Measurements from ENCODE around the gene FAM13C. TPM values are rescaled to one million over a fixed set of nuclear protein-coding genes. Genes with fewer than 3 reads are reported as not detected.

Gene FAM13C
- total RNA-seq, 1 experiment from 2014 or later, result not detected

DNA sequence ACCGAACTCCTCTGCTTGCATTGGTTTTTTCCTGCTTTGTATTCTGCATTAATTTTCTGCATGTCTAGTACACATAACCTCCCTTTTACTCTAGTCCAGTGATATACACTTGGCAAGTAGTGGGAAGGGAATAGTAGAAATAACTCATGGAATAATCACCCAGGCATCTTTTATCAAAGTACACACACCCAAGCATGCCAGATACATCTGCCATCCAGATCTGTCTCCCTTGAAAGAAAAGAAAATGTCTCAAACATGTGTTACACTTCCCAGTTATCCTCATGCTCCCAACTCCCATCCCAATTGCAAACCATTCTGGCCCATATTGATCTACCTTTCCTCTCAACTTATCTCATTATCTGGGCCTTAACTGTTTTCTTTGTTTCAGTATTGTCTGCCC, 106.9 kb downstream of the FAM13C start:
- no peaks in the 10 kb centered on the region for H3K9me3 Mint-ChIP-seq (ENCODE audit: unreplicated experiment)
- DNase-seq (ENCODE audit: unreplicated experiment), result no peak
- POLR2A ChIA-PET, result no interaction called here
- H3K27ac Mint-ChIP-seq (ENCODE audit: low read depth, unreplicated experiment), result no peak overlapping the region
- intact Hi-C loops (cut with micrococcal nuclease), result no loop called here
- H3K27me3 Mint-ChIP-seq (ENCODE audit: insufficient read depth, unreplicated experiment), result peaks cover 66% of the 10 kb centered on the region
- TF ChIP-seq, protein P1, sequence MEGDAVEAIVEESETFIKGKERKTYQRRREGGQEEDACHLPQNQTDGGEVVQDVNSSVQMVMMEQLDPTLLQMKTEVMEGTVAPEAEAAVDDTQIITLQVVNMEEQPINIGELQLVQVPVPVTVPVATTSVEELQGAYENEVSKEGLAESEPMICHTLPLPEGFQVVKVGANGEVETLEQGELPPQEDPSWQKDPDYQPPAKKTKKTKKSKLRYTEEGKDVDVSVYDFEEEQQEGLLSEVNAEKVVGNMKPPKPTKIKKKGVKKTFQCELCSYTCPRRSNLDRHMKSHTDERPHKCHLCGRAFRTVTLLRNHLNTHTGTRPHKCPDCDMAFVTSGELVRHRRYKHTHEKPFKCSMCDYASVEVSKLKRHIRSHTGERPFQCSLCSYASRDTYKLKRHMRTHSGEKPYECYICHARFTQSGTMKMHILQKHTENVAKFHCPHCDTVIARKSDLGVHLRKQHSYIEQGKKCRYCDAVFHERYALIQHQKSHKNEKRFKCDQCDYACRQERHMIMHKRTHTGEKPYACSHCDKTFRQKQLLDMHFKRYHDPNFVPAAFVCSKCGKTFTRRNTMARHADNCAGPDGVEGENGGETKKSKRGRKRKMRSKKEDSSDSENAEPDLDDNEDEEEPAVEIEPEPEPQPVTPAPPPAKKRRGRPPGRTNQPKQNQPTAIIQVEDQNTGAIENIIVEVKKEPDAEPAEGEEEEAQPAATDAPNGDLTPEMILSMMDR (IDR thresholded peaks at IDR 0.05; ENCODE audit: unreplicated experiment), result no peak
- no peaks in the 10 kb centered on the region for H3K36me3 Mint-ChIP-seq (ENCODE audit: insufficient read depth, unreplicated experiment)
- BruUV-seq (replicated peaks), result no TSS peak
- CTCF ChIA-PET, result no interaction called here
- no peak overlapping the region for H3K4me3 Mint-ChIP-seq (ENCODE audit: unreplicated experiment)
- H3K4me1 Mint-ChIP-seq (ENCODE audit: insufficient read depth, unreplicated experiment), result no peaks in the 10 kb centered on the region

GRCh38 chr10:59252491-59252890, 109.9 kb downstream of the FAM13C start:
- Mint-ChIP-seq H3K36me3 (ENCODE audit: insufficient read depth, unreplicated experiment) (no peaks in the 10 kb centered on the region), H3K9me3 (ENCODE audit: unreplicated experiment) (no peaks in the 10 kb centered on the region), H3K4me3 (ENCODE audit: unreplicated experiment) (no peak overlapping the region), H3K4me1 (ENCODE audit: insufficient read depth, unreplicated experiment) (no peaks in the 10 kb centered on the region), H3K27me3 (ENCODE audit: insufficient read depth, unreplicated experiment) (peaks cover 66% of the 10 kb centered on the region), H3K27ac (ENCODE audit: low read depth, unreplicated experiment) (no peak overlapping the region)
- TF ChIP-seq, protein P1 (IDR thresholded peaks at IDR 0.05; ENCODE audit: unreplicated experiment), result no peak
- intact Hi-C loops (cut with micrococcal nuclease), result no loop called here
- ChIA-PET CTCF (interaction anchor here (0.6 to 1.6 kb wide), 3 partner anchors 205 to 327 kb away, joined by 3 to 4 read pairs (median 3); no protein-coding TSS in a partner anchor), POLR2A (interaction anchor here (0.6 kb wide), 1 partner anchor 72 kb away, joined by 3 read pairs; no protein-coding TSS in a partner anchor)
- BruUV-seq (replicated peaks), result no TSS peak
- DNase-seq (ENCODE audit: unreplicated experiment), result no peak

GRCh38 chr10:59245686-59246085, 116.7 kb downstream of the FAM13C start:
- Mint-ChIP-seq H3K4me1 (ENCODE audit: insufficient read depth, unreplicated experiment) (no peaks in the 10 kb centered on the region), H3K27me3 (ENCODE audit: insufficient read depth, unreplicated experiment) (peaks cover 75% of the 10 kb centered on the region), H3K4me3 (ENCODE audit: unreplicated experiment) (no peak overlapping the region), H3K9me3 (ENCODE audit: unreplicated experiment) (no peaks in the 10 kb centered on the region), H3K36me3 (ENCODE audit: insufficient read depth, unreplicated experiment) (no peaks in the 10 kb centered on the region), H3K27ac (ENCODE audit: low read depth, unreplicated experiment) (no peak overlapping the region)
- CTCF ChIA-PET, result interaction anchor here (0.7 kb wide), 1 partner anchor 718 kb away, joined by 3 read pairs; no protein-coding TSS in a partner anchor
- TF ChIP-seq, protein P1 (IDR thresholded peaks at IDR 0.05; ENCODE audit: unreplicated experiment), result no peak
- DNase-seq (ENCODE audit: unreplicated experiment), result no peak
- intact Hi-C loops (cut with micrococcal nuclease), result loop anchor here (10.0 kb wide), 1 partner anchor 559 kb away; no protein-coding TSS in a partner anchor
- BruUV-seq (replicated peaks), result no TSS peak
- POLR2A ChIA-PET, result no interaction called here

GRCh38 chr10:59244871-59245270, 117.5 kb downstream of the FAM13C start:
- BruUV-seq (replicated peaks), result no TSS peak
- no peaks in the 10 kb centered on the region for H3K4me1 Mint-ChIP-seq (ENCODE audit: insufficient read depth, unreplicated experiment)
- no peak overlapping the region for H3K27ac Mint-ChIP-seq (ENCODE audit: low read depth, unreplicated experiment)
- DNase-seq (ENCODE audit: unreplicated experiment), result no peak
- H3K9me3 Mint-ChIP-seq (ENCODE audit: unreplicated experiment), result no peaks in the 10 kb centered on the region
- no peaks in the 10 kb centered on the region for H3K36me3 Mint-ChIP-seq (ENCODE audit: insufficient read depth, unreplicated experiment)
- intact Hi-C loops (cut with micrococcal nuclease), result loop anchor here (10.0 kb wide), 1 partner anchor 560 kb away; no protein-coding TSS in a partner anchor
- ChIA-PET CTCF (interaction anchor here (0.5 to 2.1 kb wide), 6 partner anchors 15 to 717 kb away, joined by 3 to 14 read pairs (median 3); no protein-coding TSS in a partner anchor), POLR2A (no interaction called here)
- TF ChIP-seq, protein P1 (IDR thresholded peaks at IDR 0.05; ENCODE audit: unreplicated experiment), result no peak
- no peak overlapping the region for H3K4me3 Mint-ChIP-seq (ENCODE audit: unreplicated experiment)
- peaks cover 67% of the 10 kb centered on the region for H3K27me3 Mint-ChIP-seq (ENCODE audit: insufficient read depth, unreplicated experiment)
